Measurements from ENCODE around the gene DDR1.
"Not testable (repeated sequence)": the region's sequence is repeated elsewhere in the genome, so short reads cannot be mapped to it uniquely, and the experiment has no call there.

The DDR1 gene

GRCh38 chr6:30918670-30919069 lies 34.4 kb downstream of the DDR1 start:
- DNase-seq (ENCODE audit: low read depth) = no peak

GRCh38 chr6:30922447-30922852 lies 38.1 kb downstream of the DDR1 start:
- no peak for DNase-seq (ENCODE audit: low read depth)

GRCh38 chr6:30924040-30924627 lies 39.8 kb downstream of the DDR1 start:
- not testable (repeated sequence) for DNase-seq (ENCODE audit: low read depth)

- no peak for DNase-seq (ENCODE audit: low read depth)
These were observed 42.3 kb downstream of the DDR1 start for GRCh38 chr6:30926644-30927043.

GRCh38 chr6:30927080-30927479 lies 42.8 kb downstream of the DDR1 start:
- not testable (repeated sequence) for DNase-seq (ENCODE audit: low read depth)

GRCh38 chr6:30928677-30929076 lies 44.4 kb downstream of the DDR1 start:
- DNase-seq (ENCODE audit: low read depth) = no peak

GRCh38 chr6:30930506-30930905 lies 46.2 kb downstream of the DDR1 start:
- DNase-seq (ENCODE audit: low read depth) = no peak

GRCh38 chr6:30931272-30931671 lies 47.0 kb downstream of the DDR1 start:
- no peak for DNase-seq (ENCODE audit: low read depth)

- DNase-seq (ENCODE audit: low read depth) = no peak
These were observed 47.8 kb downstream of the DDR1 start, which contains the start of gene SFTA2 for GRCh38 chr6:30931969-30932645. Gene SFTA2 (minus strand): TSS chr6:30932170. CDS start chr6:30932096, 74 bp downstream.

- no peak for DNase-seq (ENCODE audit: low read depth)
These were observed 48.5 kb downstream of the DDR1 start for GRCh38 chr6:30932665-30933365.

GRCh38 chr6:30935018-30935417 lies 50.7 kb downstream of the DDR1 start:
- DNase-seq (ENCODE audit: low read depth) = no peak

GRCh38 chr6:30937265-30937664 lies 52.9 kb downstream of the DDR1 start:
- no peak for DNase-seq (ENCODE audit: low read depth)

GRCh38 chr6:30938730-30939129 lies 54.4 kb downstream of the DDR1 start:
- DNase-seq (ENCODE audit: low read depth) = no peak

GRCh38 chr6:30939473-30939872 lies 55.2 kb downstream of the DDR1 start:
- no peak for DNase-seq (ENCODE audit: low read depth)

- no peak for DNase-seq (ENCODE audit: low read depth)
These were observed 56.2 kb downstream of the DDR1 start, which contains the start of gene MUCL3 for GRCh38 chr6:30940361-30940986. Gene MUCL3 (plus strand): TSS chr6:30940973. CDS start chr6:30941000, 27 bp downstream.

GRCh38 chr6:30942338-30943060 lies 58.2 kb downstream of the DDR1 start:
- DNase-seq (ENCODE audit: low read depth) = no peak

- DNase-seq (ENCODE audit: low read depth) = no peak
These were observed 59.7 kb downstream of the DDR1 start for GRCh38 chr6:30944051-30944450.

GRCh38 chr6:30945281-30945680 lies 61.0 kb downstream of the DDR1 start:
- DNase-seq (ENCODE audit: low read depth) = no peak

GRCh38 chr6:30947231-30947630 lies 62.9 kb downstream of the DDR1 start:
- DNase-seq (ENCODE audit: low read depth) = no peak

- no peak for DNase-seq (ENCODE audit: low read depth)
These were observed 64.5 kb downstream of the DDR1 start for GRCh38 chr6:30948811-30949210.

Measured in activated T-cell treated with anti-CD3 and anti-CD28 coated beads for 1 hour (primary cell).